A549 treated with DMSO at 1 μM for 4 hours (cell line): ENCODE data around the gene RNF220. TPM values are rescaled to one million over a fixed set of nuclear protein-coding genes. Genes with fewer than 3 reads are reported as not detected.

Experiments
- total RNA-seq: library from RNA; stranded (reverse); fragments of 200-300 nt; extraction: Qiagen RNA extraction; gene quantifications from 5 replicates; pipeline ENCODE4 v1.2.3, GENCODE V29; 2022; ENCODE audit warnings: low read depth

The RNF220 gene
- 54.5 to 64.3 TPM (median 56.8 TPM) in 5 replicates for total RNA-seq

GRCh38 chr1:44405031-44405797 lies at the start of gene RNF220:
Gene RNF220, plus strand, starts transcription at chr1:44405255.

GRCh38 chr1:44674113-44675000 lies 269.3 kb downstream of the RNF220 start, which contains the start of the genes ARMH1 and TMEM53:
Gene ARMH1, plus strand, starts transcription at chr1:44674714. Its CDS starts 14,984 bp downstream, at chr1:44689698.
Gene TMEM53, minus strand, starts transcription at chr1:44674481. Its CDS starts 90 bp downstream, at chr1:44674391.

Other genes with a start within 250 kb of the RNF220 start
- 19.3 to 21.7 TPM (median 21.1 TPM) in 5 replicates for gene DMAP1, start 191.8 kb upstream of the RNF220 start, total RNA-seq
- 46.1 to 62.4 TPM (median 56.7 TPM) in 5 replicates for gene ERI3, start 50.0 kb upstream of the RNF220 start, total RNA-seq